Neuronal stem cell (in vitro differentiated cells): ENCODE results near the gene UBE2J2.
A peak's percentile ranks its signal among the peaks of the same experiment; 100 is the strongest.

Experiments
- DNase-seq: peaks from one replicate; pipeline ENCODE4 v3.0.0-alpha.2; 2013; ENCODE audit warnings: low spot score
- H2AFZ ChIP-seq: one replicate; pipeline ENCODE4 v1.6.1; 2013; ENCODE audit warnings: mild to moderate bottlenecking, low read length, inconsistent platforms
- H2AK5ac ChIP-seq: 2 replicates; pipeline ENCODE4 v1.6.1; 2013; ENCODE audit warnings: low read depth, mild to moderate bottlenecking, inconsistent platforms, low read length, moderate library complexity, mixed read lengths
- H2BK120ac ChIP-seq: 2 replicates; pipeline ENCODE4 v1.6.1; 2013; ENCODE audit warnings: low read depth, mild to moderate bottlenecking, inconsistent platforms, low read length, moderate library complexity, mixed read lengths
- H2BK12ac ChIP-seq: one replicate; pipeline ENCODE4 v1.6.1; 2013; ENCODE audit warnings: low read length, inconsistent platforms
- H2BK15ac ChIP-seq: 2 replicates; pipeline ENCODE4 v1.6.1; 2013; ENCODE audit warnings: mild to moderate bottlenecking, low read length, inconsistent platforms, mixed read lengths
- H2BK5ac ChIP-seq: one replicate; pipeline ENCODE4 v1.6.1; 2013; ENCODE audit warnings: inconsistent platforms, mild to moderate bottlenecking, low read length, moderate library complexity
- H3K14ac ChIP-seq: one replicate; pipeline ENCODE4 v1.6.1; 2013; ENCODE audit warnings: low read length, inconsistent platforms
- H3K18ac ChIP-seq: 2 replicates; pipeline ENCODE4 v1.6.1; 2013; ENCODE audit warnings: low read length, inconsistent platforms
- H3K23ac ChIP-seq: 2 replicates; pipeline ENCODE4 v1.6.1; 2013; ENCODE audit warnings: low read depth, mild to moderate bottlenecking, mixed read lengths, low read length, inconsistent platforms; ENCODE audit not compliant: poor library complexity
- H3K27ac ChIP-seq: replicated peaks from 3 replicates; pipeline ENCODE4 v1.5.1; 2013; ENCODE audit warnings: low read length, inconsistent platforms
- H3K27me3 ChIP-seq, 3 experiments: 2 replicates each; pipeline ENCODE4 v1.6.1; 2013; ENCODE audit warnings: low read length in 3 of 3, mild to moderate bottlenecking in 2 of 3, inconsistent platforms in 1 of 3, low read depth in 1 of 3, mixed read lengths in 1 of 3, moderate library complexity in 1 of 3; ENCODE audit not compliant: control insufficient read depth in 3 of 3, insufficient read depth in 3 of 3
- H3K36me3 ChIP-seq, 2 donors: replicated peaks in 1 of 2; 2 replicates each; pipeline ENCODE4 v1.6.1; 2013; ENCODE audit warnings: low read length in 2 of 2; ENCODE audit not compliant: control insufficient read depth in 2 of 2, insufficient read depth in 2 of 2
- H3K4ac ChIP-seq: 2 replicates; pipeline ENCODE4 v1.6.1; 2013; ENCODE audit warnings: inconsistent platforms, mild to moderate bottlenecking, low read length, moderate library complexity
- H3K4me1 ChIP-seq, 2 donors: 1 replicate in 1 of 2; 2 replicates in 1 of 2; pipeline ENCODE4 v1.6.1; 2013; ENCODE audit warnings: low read length in 2 of 2, low read depth in 1 of 2; ENCODE audit not compliant: control insufficient read depth in 2 of 2, insufficient read depth in 1 of 2
- H3K4me2 ChIP-seq: one replicate; pipeline ENCODE4 v1.6.1; 2013; ENCODE audit warnings: mild to moderate bottlenecking, low read length, inconsistent platforms; ENCODE audit not compliant: insufficient read depth, poor library complexity, severe bottlenecking
- H3K4me3 ChIP-seq, 2 donors: 2 replicates each; pipeline ENCODE4 v1.5.1; 2013; ENCODE audit warnings: low read length in 2 of 2, mild to moderate bottlenecking in 2 of 2, inconsistent platforms in 1 of 2, moderate library complexity in 1 of 2
- H3K79me1 ChIP-seq: one replicate; pipeline ENCODE4 v1.6.1; 2013; ENCODE audit warnings: low read depth, mild to moderate bottlenecking, inconsistent platforms, low read length, moderate library complexity
- H3K9ac ChIP-seq: one replicate; pipeline ENCODE4 v1.6.1; 2013; ENCODE audit warnings: mild to moderate bottlenecking, low read depth, low read length, inconsistent platforms; ENCODE audit not compliant: poor library complexity
- H3K9me3 ChIP-seq, 2 donors: replicated peaks in 1 of 2; 2 replicates each; pipeline versions ENCODE3 to v1.6.1; 2013; ENCODE audit warnings: low read length in 2 of 2, mild to moderate bottlenecking in 2 of 2, inconsistent platforms in 1 of 2, low read depth in 1 of 2, mixed read lengths in 1 of 2, moderate library complexity in 1 of 2; ENCODE audit not compliant: control insufficient read depth in 2 of 2, insufficient read depth in 1 of 2
- H4K8ac ChIP-seq: one replicate; pipeline ENCODE4 v1.6.1; 2013; ENCODE audit warnings: low read depth, mild to moderate bottlenecking, inconsistent platforms, low read length, moderate library complexity
- H4K91ac ChIP-seq: one replicate; pipeline ENCODE4 v1.6.1; 2013; ENCODE audit warnings: low read length, low read depth, mild to moderate bottlenecking, inconsistent platforms; ENCODE audit not compliant: poor library complexity
- WGBS, 2 donors: extraction: QIAGEN DNeasy Blood & Tissue Kit; methylation state at CpG; one replicate each; pipeline ENCODE4 v1.1.7; 2013; ENCODE audit warnings: missing lambda C conversion rate in 2 of 2, mixed read lengths in 1 of 2; ENCODE audit not compliant: insufficient read length in 2 of 2, insufficient replicate concordance in 1 of 2; ENCODE audit errors: extremely low coverage in 2 of 2; 5-methylcytosine and 5-hydroxymethylcytosine counted together

The UBE2J2 gene

DNA sequence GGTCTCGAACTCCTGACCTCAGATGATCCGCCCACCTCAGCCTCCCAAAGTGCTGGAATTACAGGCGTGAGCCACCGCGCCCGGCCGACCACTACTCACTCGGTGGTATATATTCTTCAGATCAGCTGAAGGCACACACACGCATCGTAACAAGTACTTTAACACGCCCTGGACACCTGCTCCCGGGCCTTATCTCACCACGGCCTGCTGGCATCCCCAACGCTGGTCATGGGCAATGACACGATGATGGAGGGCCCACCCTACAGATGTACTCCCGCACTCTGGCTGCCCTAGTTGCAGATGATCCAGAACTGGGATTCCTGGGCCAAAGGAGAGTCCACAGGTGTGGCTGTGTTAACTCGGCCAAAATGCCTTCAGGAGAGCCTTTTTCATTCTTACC, 11.6 kb downstream of the UBE2J2 start:
- Histone ChIP-seq H3K79me1 (peaks cover 14% of the 10 kb centered on the region), H3K4me1 (peaks cover 0 to 3% of the 10 kb centered on the region in 2 donors), H3K18ac (no peak overlapping the region), H2BK12ac (no peak overlapping the region), H3K23ac (no peak overlapping the region), H2AFZ (no peak overlapping the region), H2BK5ac (no peak overlapping the region), H3K9ac (no peak overlapping the region), H2BK120ac (no peak overlapping the region), H3K4ac (no peak overlapping the region), H3K14ac (no peak overlapping the region), H3K4me2 (no peak overlapping the region), H2AK5ac (no peak overlapping the region), H3K9me3 (peaks cover 0 to 3% of the 10 kb centered on the region in 2 donors), H4K91ac (no peak overlapping the region), H2BK15ac (no peak overlapping the region), H4K8ac (no peak overlapping the region), H3K4me3 (no peak overlapping the region), H3K27me3 (no peaks in the 10 kb centered on the region), H3K36me3 (peaks cover 46 to 86% of the 10 kb centered on the region in 2 donors), H3K27ac (no peak overlapping the region)
- WGBS, 2 donors: no CpG with 5 or more reads among the region's 17 CpGs
- DNase-seq: no peak

GRCh38 chr1:1260843-1261560, 12.7 kb downstream of the UBE2J2 start:
- H3K79me1 ChIP-seq: peaks cover 17% of the 10 kb centered on the region
- H2BK15ac ChIP-seq: no peak overlapping the region

DNA sequence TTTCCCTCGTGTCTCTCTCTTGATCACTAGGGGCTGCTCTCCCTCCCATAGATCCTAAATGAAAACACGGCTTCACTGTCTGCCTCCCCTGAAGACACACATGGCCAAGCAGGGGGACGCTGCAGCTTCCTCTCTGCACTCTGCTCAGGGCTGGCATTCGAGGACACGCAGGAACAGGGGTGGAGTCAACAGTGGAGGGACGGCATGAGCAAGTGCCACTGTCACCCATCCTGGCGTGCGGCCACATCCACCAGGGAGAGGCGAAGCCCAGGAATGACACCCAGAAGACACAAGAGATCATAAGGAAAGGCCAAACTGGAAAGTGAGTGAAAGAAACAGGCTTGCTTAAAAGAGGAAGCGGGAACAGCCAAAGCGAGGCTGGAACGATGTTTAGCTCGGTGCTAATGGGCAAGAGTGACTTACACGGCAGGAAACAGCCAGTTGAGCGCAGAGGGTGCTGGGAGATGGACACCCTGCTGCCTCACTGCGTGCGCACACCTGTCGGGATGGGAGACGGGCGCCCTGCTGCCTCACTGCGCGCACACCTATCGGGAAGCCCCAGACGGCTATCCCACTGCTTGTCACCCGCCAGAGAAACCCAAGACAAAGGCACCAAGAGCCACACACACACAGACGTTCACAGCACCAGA, 13.6 kb downstream of the UBE2J2 start:
- H3K27me3 ChIP-seq: no peaks in the 10 kb centered on the region
- H4K8ac ChIP-seq: no peak overlapping the region
- no peak overlapping the region for H3K4me2 ChIP-seq
- H3K23ac ChIP-seq: peak overlapping the region; percentile 25
- peaks cover 0 to 3% of the 10 kb centered on the region in 2 donors for H3K4me1 ChIP-seq
- DNase-seq: no peak
- H2BK5ac ChIP-seq: no peak overlapping the region
- no peak overlapping the region for H3K4ac ChIP-seq
- peaks cover 46 to 90% of the 10 kb centered on the region in 2 donors for H3K36me3 ChIP-seq
- no peak overlapping the region for H3K27ac ChIP-seq
- no peak overlapping the region for H3K18ac ChIP-seq
- no CpG with 5 or more reads among the region's 26 CpGs for whole genome bisulfite sequencing, 2 donors
- peak overlapping the region; percentile 14 for H2AK5ac ChIP-seq
- H2BK120ac ChIP-seq: no peak overlapping the region
- no peak overlapping the region for H2BK15ac ChIP-seq
- H3K14ac ChIP-seq: peak overlapping the region; percentile 11
- H3K9ac ChIP-seq: no peak overlapping the region
- no peak overlapping the region for H4K91ac ChIP-seq
- peaks cover 0 to 3% of the 10 kb centered on the region in 2 donors for H3K9me3 ChIP-seq
- H2AFZ ChIP-seq: no peak overlapping the region
- H2BK12ac ChIP-seq: no peak overlapping the region
- H3K79me1 ChIP-seq: peaks cover 16% of the 10 kb centered on the region
- no peak overlapping the region for H3K4me3 ChIP-seq

More at GRCh38 chr1:1260843-1261560, 12.7 kb downstream of the UBE2J2 start:
- peaks cover 0 to 3% of the 10 kb centered on the region in 2 donors for H3K9me3 ChIP-seq
- H2AK5ac ChIP-seq: no peak overlapping the region
- no peak overlapping the region for H2BK12ac ChIP-seq
- no peak for DNase-seq
- H3K4me2 ChIP-seq: no peak overlapping the region
- no peak overlapping the region for H3K23ac ChIP-seq
- H4K8ac ChIP-seq: no peak overlapping the region
- no peak overlapping the region for H4K91ac ChIP-seq
- no peak overlapping the region for H3K27ac ChIP-seq
- no peak overlapping the region for H3K14ac ChIP-seq
- peak overlapping the region in 1 of 2 donors; percentile 40 for H3K4me3 ChIP-seq
- H3K9ac ChIP-seq: no peak overlapping the region
- no peak overlapping the region for H2BK120ac ChIP-seq
- peak overlapping the region; percentile 82 for H2BK5ac ChIP-seq
- H3K4me1 ChIP-seq: peaks cover 0 to 3% of the 10 kb centered on the region in 2 donors
- no peak overlapping the region for H3K4ac ChIP-seq
- H2AFZ ChIP-seq: no peak overlapping the region
- H3K36me3 ChIP-seq: peaks cover 48 to 90% of the 10 kb centered on the region in 2 donors
- H3K27me3 ChIP-seq: no peaks in the 10 kb centered on the region
- H3K18ac ChIP-seq: no peak overlapping the region
- no CpG with 5 or more reads among the region's 16 CpGs for WGBS, 2 donors

- no peak overlapping the region for H3K9ac ChIP-seq
- H2AK5ac ChIP-seq: no peak overlapping the region
- no peak overlapping the region for H3K23ac ChIP-seq
- no peak overlapping the region for H2BK12ac ChIP-seq
- H3K18ac ChIP-seq: no peak overlapping the region
- H2BK5ac ChIP-seq: no peak overlapping the region
- H3K4me3 ChIP-seq: no peak overlapping the region
- peaks cover 43 to 91% of the 10 kb centered on the region in 2 donors for H3K36me3 ChIP-seq
- WGBS, 2 donors: no CpG with 5 or more reads among the region's 18 CpGs
- peaks cover 16% of the 10 kb centered on the region for H3K79me1 ChIP-seq
- no peak overlapping the region for H3K4ac ChIP-seq
- H2BK15ac ChIP-seq: no peak overlapping the region
- no peak overlapping the region for H4K91ac ChIP-seq
- H3K4me1 ChIP-seq: peaks cover 0 to 3% of the 10 kb centered on the region in 2 donors
- no peak overlapping the region for H3K27ac ChIP-seq
- no peaks in the 10 kb centered on the region for H3K27me3 ChIP-seq
- H2BK120ac ChIP-seq: no peak overlapping the region
- no peak overlapping the region for H4K8ac ChIP-seq
- no peak for DNase-seq
- no peak overlapping the region for H3K4me2 ChIP-seq
- peak overlapping the region; percentile 11 for H3K14ac ChIP-seq
- H2AFZ ChIP-seq: no peak overlapping the region
- H3K9me3 ChIP-seq: peaks cover 0 to 3% of the 10 kb centered on the region in 2 donors
These were observed 14.1 kb downstream of the UBE2J2 start for GRCh38 chr1:1259540-1259939.
